HG03159 (cell line): ENCODE data around the gene PLEKHG4B.
"Not testable (repeated sequence)": the region's sequence is repeated elsewhere in the genome, so short reads cannot be mapped to it uniquely, and the experiment has no call there.

Source experiments
- ATAC-seq: cut with Tn5 transposase; IDR thresholded peaks from one replicate; pipeline ENCODE4 v1.9.1; 2021; ENCODE audit warnings: mild to moderate bottlenecking, moderate library complexity; ENCODE audit not compliant: unreplicated experiment

Gene PLEKHG4B

DNA sequence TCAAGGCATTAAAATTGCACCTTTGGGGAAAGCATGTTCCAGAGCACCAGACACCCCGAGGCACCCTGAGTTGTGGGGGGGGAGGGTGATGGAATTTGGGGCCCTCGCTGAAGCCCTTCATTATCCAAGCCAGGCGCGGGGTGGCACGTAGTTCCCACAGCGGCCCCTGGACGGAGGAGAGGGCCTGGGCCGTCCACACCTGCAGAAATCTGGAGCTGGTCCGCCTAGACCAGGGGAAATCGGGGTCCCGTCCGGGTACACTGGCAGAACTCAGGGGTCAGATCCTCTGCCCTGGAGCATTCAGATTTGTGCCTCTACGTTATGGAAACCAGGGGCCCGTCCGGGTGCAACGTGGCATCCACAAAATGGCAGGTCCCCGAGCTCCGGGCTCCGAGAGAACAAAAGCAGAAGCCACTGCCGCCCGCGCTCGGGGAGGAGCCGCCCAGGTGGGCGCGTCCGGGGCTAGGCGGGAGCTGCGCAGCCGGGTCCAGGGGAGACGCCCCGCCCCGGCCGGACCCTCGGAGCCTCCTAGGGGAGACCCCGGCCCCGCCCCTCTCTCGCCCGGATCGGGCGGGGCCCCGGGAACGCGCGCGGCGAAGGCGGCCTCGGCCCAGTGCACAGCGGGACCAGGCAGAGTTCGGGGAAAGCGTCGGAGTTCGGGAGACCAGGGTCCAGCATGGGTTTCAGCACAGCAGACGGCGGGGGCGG lies at the start of gene PLEKHG4B:
Gene PLEKHG4B (plus strand): TSS at position 613 of the 708 bp plus-strand sequence. CDS start 64 bp downstream, at position 677.
- no peak for ATAC-seq

DNA sequence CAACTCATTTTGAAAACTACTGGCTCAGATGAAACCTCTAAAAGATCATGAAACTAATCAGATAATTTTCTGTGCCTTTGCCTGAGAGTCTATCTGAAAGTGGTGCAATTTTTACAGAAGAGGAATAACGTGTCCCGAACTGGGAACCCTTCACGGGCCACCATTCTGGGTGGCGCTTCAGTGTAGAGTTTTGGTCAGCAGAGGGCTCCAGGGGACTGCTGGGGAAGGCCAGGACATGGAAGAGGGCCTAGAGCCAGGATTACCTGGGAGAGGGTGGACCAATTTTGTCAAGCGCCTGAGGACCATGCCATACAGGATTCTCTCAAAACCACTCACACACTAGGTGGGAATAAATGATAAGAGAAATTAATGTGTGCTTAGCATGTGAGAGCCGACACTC lies 49.7 kb upstream of the PLEKHG4B start:
- ATAC-seq = no peak

DNA sequence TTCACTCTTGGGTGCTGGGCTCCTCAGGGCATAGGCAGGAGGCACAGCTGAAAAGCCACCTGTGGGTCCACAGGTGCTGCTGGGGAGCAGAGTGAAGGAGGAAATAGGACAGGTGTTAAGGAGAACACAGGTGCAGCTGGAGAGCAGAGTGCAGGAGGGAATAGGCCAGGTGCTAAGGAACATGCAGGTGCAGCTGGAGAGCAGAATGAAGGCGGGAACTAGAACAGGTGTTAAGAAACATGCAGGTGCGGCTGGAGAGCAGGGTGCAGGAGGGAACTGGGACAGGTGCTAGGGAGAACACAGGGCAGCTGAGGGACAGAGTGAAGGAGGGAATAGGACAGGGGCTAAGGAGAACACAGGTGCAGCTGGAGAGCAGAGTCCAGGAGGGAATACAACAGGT lies 43.8 kb upstream of the PLEKHG4B start:
- no peak for ATAC-seq

DNA sequence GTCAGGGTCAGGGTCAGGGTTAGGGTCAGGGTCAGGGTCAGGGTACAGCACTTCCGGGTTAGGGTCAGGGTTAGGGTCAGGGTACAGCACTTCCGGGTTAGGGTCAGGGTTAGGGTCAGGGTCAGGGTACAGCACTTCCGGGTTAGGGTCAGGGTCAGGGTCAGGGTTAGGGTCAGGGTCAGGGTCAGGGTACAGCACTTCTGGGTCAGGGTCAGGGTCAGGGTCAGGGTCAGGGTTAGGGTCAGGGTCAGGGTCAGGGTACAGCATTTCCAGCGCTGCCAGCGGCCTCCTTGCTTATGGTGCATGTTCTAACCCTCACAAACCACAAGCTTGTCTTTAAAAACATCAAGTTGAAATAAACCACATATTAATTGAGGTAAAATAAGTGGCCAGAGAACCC lies 42.4 kb upstream of the PLEKHG4B start:
- ATAC-seq = not testable (repeated sequence)

- ATAC-seq = no peak
These were observed 41.9 kb upstream of the PLEKHG4B start for GRCh38 chr5:49953-50544.

GRCh38 chr5:50724-51499 lies 41.1 kb upstream of the PLEKHG4B start:
- no peak for ATAC-seq

DNA sequence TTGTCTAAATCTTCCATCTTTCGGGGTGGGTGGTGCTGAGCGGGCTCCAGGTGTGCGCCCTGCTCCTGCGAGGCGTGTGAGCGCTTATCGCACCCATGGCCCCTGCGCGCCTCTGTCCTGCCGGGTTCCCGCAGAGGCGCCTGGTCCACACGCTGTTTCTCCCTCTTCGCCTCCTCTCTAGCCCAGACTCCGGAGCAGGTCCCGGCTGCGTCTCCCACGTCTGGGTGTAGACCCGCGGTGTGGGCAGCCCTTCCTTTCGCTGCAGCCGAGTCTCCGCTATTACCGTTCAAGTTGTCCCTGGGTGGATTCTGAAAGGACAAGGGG lies 40.5 kb upstream of the PLEKHG4B start:
- no peak for ATAC-seq

DNA sequence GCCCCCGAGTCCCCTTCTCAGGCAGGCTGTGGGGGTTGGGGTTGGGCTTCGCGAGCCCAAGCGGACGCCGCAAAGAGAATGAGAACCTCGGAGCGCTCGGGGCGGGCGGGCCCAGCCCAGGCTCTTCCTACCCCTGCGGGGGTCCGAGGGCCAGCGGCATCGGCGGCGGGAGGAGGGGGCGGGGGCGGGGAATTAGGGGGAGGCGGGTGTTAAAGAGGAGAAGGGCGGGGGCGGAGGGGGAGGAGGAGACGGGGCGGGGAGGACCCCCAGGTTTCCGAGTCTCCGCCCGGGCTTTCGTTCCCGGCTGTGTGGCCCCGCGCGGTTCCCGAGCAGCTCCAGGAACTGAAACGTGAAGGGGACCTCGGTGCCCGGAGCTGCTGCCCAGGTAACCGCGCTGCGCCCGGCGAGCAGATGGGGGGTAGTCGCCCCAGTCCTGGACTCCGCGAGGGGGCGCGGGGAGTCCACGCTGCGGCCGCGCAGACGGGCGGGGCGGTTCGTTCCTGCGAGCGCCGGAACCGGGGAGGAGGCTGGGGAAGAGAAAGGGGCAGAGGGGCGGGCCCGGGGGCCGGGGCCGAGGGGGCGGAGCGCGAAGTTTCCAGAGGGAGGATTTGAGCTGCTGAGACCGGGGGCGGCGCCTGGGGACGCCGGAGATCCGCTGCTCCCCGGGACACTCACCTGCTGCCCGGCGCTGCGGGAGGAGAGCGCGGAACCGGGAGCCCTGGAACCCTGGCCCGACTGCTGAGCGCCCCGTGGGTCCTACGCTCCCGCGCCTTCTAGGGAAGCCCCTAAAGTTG lies 38.4 kb upstream of the PLEKHG4B start:
- no peak for ATAC-seq

DNA sequence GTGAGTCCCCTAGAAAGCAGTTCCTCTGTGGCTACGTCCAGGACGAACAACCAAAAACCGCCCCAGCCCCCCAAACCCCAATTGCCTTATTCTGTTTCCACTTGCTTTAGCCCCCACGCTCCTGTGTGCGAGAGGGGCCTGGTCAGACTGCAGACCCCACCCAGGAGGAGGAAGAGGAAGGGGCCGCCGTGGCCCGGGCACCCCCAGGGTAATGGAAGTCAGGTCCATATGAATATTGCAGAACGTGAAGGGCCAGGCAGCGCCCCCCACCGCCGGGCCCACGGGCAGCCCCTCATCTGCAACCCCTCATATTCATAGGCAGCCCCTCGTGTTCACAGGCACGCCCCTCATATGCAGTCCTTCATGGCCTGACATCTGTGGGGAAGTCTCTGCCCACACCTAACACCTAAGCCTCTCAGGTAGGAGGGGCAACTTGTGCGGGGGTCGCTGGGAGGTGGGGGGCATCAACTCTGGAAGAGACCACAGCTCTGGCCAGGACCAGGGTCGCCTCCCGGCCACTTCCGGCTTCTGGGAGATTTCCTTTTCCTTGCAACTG lies 37.7 kb upstream of the PLEKHG4B start:
- ATAC-seq = no peak

- ATAC-seq = no peak
These were observed 36.9 kb upstream of the PLEKHG4B start for GRCh38 chr5:54876-55569.

GRCh38 chr5:56561-57290 lies 35.2 kb upstream of the PLEKHG4B start:
- no peak for ATAC-seq

DNA sequence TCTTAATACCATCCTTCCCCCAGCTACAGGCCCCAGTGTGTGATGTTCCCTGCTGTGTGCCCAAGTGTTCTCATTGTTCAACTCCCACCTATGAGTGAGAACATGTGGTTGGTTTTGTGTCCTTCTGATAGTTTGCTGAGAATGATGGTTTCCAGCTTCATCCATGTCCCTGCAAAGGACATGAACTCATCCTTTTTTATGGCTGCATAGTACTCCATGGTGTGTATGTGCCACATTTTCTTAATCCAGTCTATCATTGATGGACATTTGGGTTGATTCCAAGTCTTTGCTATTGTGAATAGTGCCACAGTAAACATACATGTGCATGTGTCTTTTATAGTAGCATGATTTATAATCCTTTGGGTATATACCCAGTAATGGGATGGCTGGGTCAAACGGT lies 31.7 kb upstream of the PLEKHG4B start:
- ATAC-seq = not testable (repeated sequence)

DNA sequence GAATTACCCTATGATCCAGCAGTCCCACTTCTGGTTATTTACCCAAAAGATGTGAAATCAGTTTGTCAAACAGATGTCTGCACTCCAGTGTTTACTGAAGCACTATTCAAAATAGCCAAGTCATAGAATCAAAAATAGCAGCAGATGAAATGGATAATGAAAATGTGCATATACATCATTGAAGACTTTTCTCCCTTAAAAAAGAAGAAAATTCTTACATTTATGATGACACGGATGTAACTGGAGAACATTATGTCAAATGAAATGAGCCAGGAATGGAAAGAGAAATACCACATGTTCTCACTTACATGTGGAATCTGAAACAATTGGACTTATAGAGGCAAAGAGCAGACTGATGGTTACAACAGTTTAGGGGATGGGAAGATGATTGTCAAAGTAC lies 21.5 kb upstream of the PLEKHG4B start:
- no peak for ATAC-seq

- ATAC-seq = not testable (repeated sequence)
These were observed 19.4 kb upstream of the PLEKHG4B start for GRCh38 chr5:72316-73180.

- not testable (repeated sequence) for ATAC-seq
These were observed 18.9 kb upstream of the PLEKHG4B start for GRCh38 chr5:73181-73447.

DNA sequence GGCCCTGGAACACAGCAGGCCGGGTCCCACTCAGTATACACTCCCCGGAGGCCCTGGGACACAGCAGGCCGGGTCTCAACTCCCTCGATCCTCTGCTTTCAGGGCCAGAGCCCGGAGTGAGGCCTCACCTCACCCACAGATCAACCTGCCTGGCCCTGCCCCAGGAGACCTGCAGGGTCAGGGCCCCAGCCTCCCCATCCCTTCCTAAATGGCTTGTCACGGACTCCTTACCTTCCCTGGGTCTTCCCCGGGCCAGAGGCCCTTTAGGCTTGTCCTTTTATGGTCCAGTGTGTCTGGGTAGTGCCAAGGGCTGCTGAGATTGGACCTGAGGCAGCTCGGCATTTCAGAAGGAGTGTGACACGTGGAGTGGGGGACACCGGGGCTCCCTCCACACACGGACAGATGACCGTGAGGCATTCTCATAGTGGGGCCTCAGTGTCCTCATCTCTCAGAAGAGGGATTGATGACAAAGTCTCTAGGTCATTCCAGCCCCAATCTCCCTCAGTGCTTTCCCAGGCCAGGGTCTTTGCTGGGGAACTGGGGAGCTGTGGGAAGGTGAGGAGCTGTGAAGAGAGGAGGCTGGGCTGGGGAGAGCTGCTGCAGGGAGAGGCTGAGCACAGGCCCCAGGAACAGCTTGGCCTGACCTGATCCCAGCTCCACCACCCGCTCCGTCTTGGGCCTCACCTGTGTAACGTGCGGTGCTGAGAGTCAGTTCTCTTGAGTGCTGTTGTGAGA lies 18.0 kb upstream of the PLEKHG4B start:
- no peak for ATAC-seq

DNA sequence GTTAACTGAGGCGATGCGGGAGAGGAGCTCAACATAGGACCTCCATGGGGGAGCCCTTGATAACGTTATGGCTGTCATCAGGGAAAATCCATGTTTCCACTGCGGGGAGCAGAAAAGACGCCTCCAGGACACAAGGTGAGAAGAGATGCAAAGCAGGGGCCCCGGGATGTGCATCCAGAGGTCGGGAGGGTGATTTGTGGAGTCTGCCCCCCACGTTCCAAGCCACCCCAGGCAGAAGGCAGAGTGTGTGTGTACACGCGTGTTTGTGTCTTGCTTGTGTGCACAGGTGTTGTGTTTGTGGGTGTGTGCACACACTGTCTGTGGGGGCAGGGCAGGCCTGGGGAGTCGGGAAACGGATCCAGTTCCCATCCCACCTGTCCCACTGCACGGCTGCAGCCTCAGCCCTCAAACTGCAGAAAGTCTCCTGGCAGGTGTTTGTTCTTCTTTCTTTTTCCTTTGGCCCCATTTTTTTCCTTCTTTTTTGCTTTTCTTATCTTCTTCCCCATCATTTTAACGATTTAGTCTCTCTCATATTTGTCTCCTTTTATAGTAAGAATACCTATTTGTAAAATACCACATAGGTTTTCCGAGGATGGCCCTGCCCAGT lies 17.4 kb upstream of the PLEKHG4B start:
- no peak for ATAC-seq
